Astrocyte of the spinal cord (primary cell): Measurements from ENCODE around the gene PLEKHA1.
A peak's percentile ranks its signal among the peaks of the same experiment; 100 is the strongest.

Source experiments
- DNase-seq: peaks from one replicate; pipeline ENCODE4 v3.0.0; 2011; ENCODE audit warnings: low read depth, low spot score
- H3K4me3 ChIP-seq: 2 replicates; pipeline ENCODE4 v1.5.1; 2011; ENCODE audit warnings: low read depth, mild to moderate bottlenecking, low read length, moderate library complexity
- CTCF ChIP-seq: IDR thresholded peaks from 2 replicates; pipeline ENCODE4 v1.5.1; 2012; ENCODE audit warnings: low read depth, mild to moderate bottlenecking, low read length, inconsistent platforms
- in situ Hi-C: cut with HindIII; loops from 2 replicates; pipeline ENCODE4 v1.10.0; 2017; ENCODE audit warnings: low sequenced_read_pairs

PLEKHA1 gene

GRCh38 chr10:122468307-122468925 lies 93.9 kb downstream of the PLEKHA1 start:
- TF ChIP-seq CTCF: no peak
- in situ Hi-C loops: no loop called here
- H3K4me3 ChIP-seq: no peak overlapping the region
- DNase-seq: no peak

GRCh38 chr10:122468926-122469781 lies 94.6 kb downstream of the PLEKHA1 start:
- no peak for TF ChIP-seq CTCF
- in situ Hi-C loops: no loop called here
- H3K4me3 ChIP-seq: no peak overlapping the region
- DNase-seq: peak; percentile 90

GRCh38 chr10:122469848-122470247 lies 95.3 kb downstream of the PLEKHA1 start:
- TF ChIP-seq CTCF: no peak
- in situ Hi-C loops: no loop called here
- no peak overlapping the region for H3K4me3 ChIP-seq
- no peak for DNase-seq

GRCh38 chr10:122471531-122472177 lies 97.1 kb downstream of the PLEKHA1 start:
- TF ChIP-seq CTCF: no peak
- in situ Hi-C loops: no loop called here
- no peak for DNase-seq
- no peak overlapping the region for H3K4me3 ChIP-seq

GRCh38 chr10:122473116-122473515 lies 98.6 kb downstream of the PLEKHA1 start:
- in situ Hi-C loops: no loop called here
- no peak for DNase-seq
- TF ChIP-seq CTCF: no peak
- no peak overlapping the region for H3K4me3 ChIP-seq

- DNase-seq: no peak
- no peak overlapping the region for H3K4me3 ChIP-seq
- in situ Hi-C loops: no loop called here
- TF ChIP-seq CTCF: no peak
These were observed 99.8 kb downstream of the PLEKHA1 start for GRCh38 chr10:122474131-122474818.
